Glomerular visceral epithelial cell (primary cell): ENCODE data around the gene ALK.
A peak's percentile ranks its signal among the peaks of the same experiment; 100 is the strongest.
"Not testable (repeated sequence)": the region's sequence is repeated elsewhere in the genome, so short reads cannot be mapped to it uniquely, and the experiment has no call there.

Source experiments
- DNase-seq: peaks from one replicate; pipeline ENCODE4 v3.0.0-alpha.2; 2016; ENCODE audit errors: extremely low spot score

ALK gene

GRCh38 chr2:29275186-29275585, 646.2 kb downstream of the ALK start:
- no peak for DNase-seq

DNA sequence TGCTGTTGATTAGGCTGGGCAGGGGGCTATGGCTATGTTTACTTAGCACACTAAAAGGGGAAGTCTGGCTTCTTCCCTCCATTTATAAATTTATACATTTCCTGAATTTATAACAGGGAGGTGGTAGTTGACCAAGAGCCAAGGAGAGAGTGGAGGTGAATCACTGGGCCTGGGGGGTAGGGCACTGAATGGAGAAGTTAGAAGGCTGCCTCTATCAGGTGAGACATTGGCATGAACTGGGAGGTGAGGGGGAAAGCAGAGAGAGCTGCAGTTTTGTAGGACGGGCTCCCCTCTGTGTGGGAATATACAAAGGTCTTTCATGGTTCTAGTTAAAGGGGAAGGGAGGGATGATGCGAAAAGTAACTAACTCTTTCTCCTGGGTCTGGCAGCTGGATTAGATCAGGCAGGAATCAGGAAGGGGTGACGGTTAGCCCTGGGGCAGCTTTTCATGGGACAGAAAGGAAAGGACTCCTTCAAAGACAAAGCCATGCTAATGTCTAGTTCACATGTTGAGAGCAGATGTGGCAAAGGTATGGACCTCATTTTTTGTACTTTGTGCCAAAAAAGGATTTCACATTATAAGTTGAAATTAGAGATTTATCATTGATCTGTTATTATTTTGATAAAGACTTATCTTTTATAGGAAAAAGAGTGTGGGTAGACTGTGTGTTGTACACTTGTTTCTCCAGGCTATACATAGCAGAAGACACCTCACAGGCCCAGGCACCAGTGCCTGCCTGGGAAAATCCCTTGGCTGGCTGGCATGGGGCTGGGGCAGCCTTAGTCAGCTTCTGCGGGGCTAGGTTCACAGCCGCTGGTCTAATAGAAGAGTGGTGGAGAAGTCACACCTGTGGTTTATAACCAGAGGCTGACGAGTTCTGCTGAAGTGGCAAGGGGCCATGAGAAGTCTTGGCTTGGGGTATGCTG, 647.4 kb downstream of the ALK start:
- peak; percentile 10 for DNase-seq

- no peak for DNase-seq
Observed at GRCh38 chr2:29273004-29273684, 648.2 kb downstream of the ALK start.

- DNase-seq = no peak
Observed at GRCh38 chr2:29272311-29272710, 649.1 kb downstream of the ALK start.

- DNase-seq = no peak
Observed at GRCh38 chr2:29270701-29271121, 650.7 kb downstream of the ALK start.

DNA sequence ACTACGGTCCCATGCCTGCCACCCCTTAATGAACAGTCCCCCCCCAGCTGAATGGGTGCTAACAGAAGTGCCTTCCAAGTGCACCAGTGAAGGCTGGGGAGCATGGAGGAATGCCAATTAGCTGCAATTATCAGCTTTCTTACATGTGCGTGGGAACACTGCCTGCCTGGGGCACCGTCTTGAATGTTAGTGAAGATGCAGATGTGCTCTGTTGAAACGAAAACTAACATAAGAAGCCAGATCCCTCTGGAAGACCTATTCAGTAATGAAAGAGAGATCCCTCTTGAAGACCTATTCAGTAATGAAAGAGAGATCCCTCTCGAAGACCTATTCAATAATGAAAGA, 651.6 kb downstream of the ALK start:
- no peak for DNase-seq

DNA sequence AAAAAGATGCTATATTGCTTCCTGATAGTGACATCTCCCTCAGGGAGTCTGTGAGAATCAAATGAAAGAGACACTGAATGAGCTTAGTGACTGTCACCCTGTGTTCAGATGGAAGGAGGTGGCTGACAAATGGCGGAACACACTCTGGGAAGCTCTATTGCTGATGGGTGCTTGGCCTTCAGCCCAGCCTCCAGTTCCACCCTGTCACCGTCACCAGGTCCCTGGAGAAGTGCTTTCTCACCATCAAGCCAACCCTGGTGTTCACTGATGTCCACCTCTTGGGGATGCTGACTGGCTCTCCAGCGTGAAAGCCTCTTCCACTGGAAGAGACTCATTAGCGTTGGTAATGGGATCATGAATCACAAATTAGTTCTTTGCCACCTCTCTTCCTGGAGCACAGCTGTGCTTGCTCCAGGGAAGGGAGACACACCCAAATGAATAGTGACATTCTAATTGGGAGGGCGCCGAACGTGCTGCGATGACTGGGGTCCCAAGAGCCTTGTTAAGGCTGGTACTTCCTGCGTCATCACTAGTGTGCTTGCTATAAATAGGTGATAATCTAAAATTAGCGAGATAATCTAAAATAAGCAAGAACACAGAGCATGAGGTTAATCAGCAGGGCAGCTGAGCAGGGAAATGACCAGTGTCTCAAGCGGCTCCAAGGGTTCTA, 652.2 kb downstream of the ALK start:
- DNase-seq = no peak

DNA sequence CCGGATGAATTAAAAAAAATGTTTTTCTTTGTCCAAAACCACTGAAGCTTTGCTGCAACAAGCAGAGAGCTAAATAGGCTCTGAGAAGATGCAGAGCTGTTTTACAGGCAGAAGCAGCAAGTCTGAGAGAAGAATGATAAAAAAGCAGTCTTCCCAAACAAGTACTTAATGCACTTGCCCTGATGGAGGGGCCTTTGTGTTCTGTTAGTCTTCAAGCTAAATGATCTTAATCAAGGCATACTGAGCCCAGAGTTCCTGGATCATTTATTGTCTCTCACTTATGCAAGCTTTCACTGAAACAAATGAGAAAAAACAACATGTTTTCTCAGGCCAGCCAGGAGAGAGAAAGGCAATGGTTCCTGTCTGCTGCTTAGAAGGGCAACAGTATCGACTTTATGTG, 653.7 kb downstream of the ALK start:
- no peak for DNase-seq

DNA sequence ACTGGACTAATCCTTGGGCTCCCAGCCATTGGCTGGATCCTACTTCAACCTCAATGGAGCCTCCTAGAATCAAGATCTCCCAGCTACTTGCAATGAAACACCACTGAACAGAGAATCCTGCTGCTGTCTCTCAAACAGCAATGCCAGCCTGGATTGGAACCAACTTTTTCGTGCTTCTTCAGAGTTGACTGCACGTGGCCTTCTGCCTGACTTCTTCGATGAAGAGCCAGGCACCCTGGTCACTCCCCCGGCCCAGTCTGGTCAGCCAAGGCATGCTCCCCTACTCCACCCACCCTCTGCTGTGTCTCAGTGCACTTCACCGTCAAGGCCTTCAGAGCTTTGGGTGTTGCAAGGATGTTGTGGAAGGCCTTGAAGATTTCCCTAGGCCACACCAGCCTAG, 657.5 kb downstream of the ALK start:
- DNase-seq = no peak

- no peak for DNase-seq
Observed at GRCh38 chr2:29262681-29263260, 658.6 kb downstream of the ALK start.

- DNase-seq = no peak
Observed at GRCh38 chr2:29261003-29261402, 660.4 kb downstream of the ALK start.

- no peak for DNase-seq
Observed at GRCh38 chr2:29260142-29260772, 661.1 kb downstream of the ALK start.

DNA sequence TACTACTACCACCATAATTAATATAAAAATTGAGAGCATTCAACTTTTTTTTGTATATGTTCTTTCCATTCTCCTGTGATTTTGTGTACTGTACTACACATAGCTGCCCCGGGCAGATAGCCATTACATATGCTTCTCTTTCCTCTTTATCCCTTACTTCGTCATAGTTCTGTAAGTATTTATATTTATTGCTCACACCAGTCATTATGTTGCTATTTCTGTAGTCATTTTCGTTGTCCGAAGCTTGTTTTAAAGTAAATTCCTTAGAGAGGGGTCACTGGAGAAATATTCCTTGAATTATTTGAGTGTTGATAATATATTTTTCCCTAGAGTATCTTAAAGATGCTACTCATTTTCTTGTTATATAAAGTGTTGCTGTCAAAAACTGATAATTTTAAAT, 662.2 kb downstream of the ALK start:
- no peak for DNase-seq

DNA sequence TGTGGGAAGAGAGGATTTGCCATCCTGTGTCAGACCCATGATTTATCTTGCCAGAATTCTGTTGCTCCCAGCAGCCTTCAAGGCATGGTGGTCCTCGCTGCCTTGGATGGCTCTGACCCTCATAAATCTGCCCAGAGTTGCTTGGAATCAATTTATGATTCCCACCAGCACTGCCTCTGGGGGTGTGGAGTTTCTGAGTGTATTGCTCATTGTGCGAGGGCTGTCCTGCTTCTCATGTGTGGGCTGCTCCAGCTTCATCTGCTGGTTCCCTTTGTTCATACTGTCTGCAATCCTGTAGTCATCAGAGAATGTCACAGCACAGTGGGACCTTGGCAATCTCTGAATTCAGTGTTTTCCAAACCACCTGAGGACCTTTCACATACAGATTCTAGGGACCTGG, 666.4 kb downstream of the ALK start:
- no peak for DNase-seq

- not testable (repeated sequence) for DNase-seq
Observed at GRCh38 chr2:29253495-29254275, 667.7 kb downstream of the ALK start.

DNA sequence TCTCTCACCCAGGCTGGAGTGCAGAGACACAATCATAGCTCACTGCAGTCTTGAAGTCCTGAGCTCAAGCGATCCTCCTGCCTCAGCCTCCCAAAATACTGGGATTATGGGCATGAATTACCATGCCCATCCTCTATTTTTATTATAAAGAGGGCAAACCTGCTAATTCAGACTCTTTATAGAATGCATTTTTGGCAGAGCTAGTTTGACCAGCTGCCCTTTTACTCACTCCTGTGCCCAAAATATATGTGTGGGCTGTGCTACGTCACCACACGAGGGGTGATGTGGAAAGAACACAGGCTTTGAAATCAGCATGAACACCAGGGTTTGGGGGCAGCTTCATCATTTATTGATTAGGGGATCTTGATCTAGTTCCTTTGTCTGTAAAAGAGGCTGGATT, 668.4 kb downstream of the ALK start:
- DNase-seq = no peak

GRCh38 chr2:29251406-29251805, 670.0 kb downstream of the ALK start:
- DNase-seq = no peak

- no peak for DNase-seq
Observed at GRCh38 chr2:29250977-29251376, 670.4 kb downstream of the ALK start.

DNA sequence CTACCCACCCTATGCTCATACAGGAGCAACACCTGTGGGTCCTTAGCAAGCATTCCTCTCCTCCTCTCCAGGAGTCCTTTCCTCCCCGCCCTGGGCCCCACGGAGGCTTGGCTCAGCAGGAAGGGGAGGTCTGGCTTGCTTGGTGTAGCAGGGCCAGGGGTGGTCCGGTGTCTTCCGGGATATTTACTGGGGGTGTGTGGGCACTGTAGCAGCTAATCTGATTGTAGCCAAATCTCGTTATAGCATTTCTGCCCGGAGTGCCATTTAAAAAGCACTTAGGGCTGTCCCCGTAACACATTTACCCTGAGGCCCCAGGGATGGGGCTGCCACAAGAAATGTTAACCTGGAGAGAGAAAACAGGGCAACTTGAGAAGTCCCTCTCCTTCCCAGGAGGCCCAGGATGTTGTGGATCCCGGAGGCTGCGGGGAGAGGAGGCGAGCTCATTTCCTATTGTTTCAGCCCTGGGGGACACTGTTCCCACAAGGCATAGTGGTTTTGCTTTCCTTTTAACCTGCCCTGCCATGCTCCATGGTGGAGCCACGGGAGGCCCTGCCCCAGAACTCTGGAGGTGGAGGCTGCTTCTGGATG, 671.6 kb downstream of the ALK start:
- no peak for DNase-seq

- no peak for DNase-seq
Observed at GRCh38 chr2:29247336-29247914, 674.0 kb downstream of the ALK start.
